ENCODE results near the gene TMCO6. TPM values are rescaled to one million over a fixed set of nuclear protein-coding genes. Genes with fewer than 3 reads are reported as not detected.
"Not testable (repeated sequence)": the region's sequence is repeated elsewhere in the genome, so short reads cannot be mapped to it uniquely, and the experiment has no call there.

Gene TMCO6
- polyA plus RNA-seq, 4 donors: 5.4 to 21.3 (median 9.9) TPM

DNA sequence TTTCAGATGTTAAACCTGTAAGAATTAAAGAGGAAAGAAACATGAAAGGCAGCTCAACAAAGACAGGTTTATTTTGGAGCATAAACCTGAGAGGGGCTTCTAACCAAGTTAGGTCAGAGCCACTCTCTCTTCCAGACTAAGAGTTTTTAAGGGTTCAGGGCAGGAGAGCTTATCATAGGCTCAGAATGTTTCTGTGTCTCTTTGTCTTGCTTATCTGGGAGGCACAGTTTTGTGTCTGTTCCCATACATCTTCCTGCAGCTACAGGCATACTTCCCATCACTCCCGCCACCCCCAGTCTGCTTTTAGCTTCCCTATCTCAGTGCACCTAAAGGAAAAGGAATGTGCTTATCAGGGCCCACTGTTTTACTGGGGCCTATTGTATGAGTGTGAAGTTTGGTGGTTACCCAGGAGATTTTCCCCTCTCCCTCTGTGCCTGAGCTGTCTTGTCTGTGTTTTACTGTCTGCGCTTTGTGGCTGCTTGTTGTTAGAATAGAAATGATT lies 28.2 kb upstream of the TMCO6 start:
- no peak for DNase-seq
- H3K4me3 ChIP-seq (ENCODE audit: low read depth in 1 of 3, low read length in 3 of 3): no peak overlapping the region
- H3K4me1 ChIP-seq (ENCODE audit: control insufficient read depth in 3 of 3, insufficient read depth in 2 of 3, low read depth in 1 of 3, low read length in 2 of 3): peaks cover 0 to 3% (median 0%) of the 10 kb centered on the region in 3 donors
- FAIRE-seq: no peak
- H3K36me3 ChIP-seq (ENCODE audit: control insufficient read depth in 3 of 3, insufficient read depth in 2 of 3, low read depth in 1 of 3, low read length in 3 of 3): no peaks in the 10 kb centered on the region
- H3K27me3 ChIP-seq (ENCODE audit: control insufficient read depth in 3 of 3, insufficient read depth in 3 of 3, low read length in 3 of 3): no peaks in the 10 kb centered on the region
- 78 to 86% (median 85%) methylated on average over 2 of the region's 2 CpGs for WGBS, 3 donors
- no peaks in the 10 kb centered on the region for H3K9me3 ChIP-seq (ENCODE audit: control insufficient read depth in 2 of 2, insufficient read depth in 1 of 2, low read depth in 1 of 2, low read length in 1 of 2)
- no peak overlapping the region for H3K27ac ChIP-seq (ENCODE audit: low read depth in 1 of 3, low read length in 2 of 3)

DNA sequence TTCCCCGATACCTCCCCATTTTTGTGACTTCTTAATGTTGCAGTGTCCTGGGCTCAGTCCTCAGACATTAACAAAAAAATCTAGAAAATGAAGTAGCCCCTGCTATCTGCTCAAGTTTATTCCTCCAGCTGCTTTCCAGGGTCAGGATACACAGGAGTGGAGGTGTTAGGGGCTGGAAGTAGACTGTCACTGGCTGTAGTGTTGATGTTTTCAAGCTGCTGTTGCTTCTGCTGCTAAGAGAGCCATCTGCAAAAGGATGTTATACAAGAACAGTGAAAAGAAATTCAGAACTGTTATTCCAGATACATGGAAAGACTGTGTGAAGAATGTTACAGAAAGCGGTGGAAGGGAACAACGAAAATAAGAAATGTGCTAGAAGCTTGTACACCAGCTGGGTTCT lies 16.9 kb upstream of the TMCO6 start:
- no peak for FAIRE-seq
- DNase-seq: no peak
- no peaks in the 10 kb centered on the region for H3K9me3 ChIP-seq (ENCODE audit: control insufficient read depth in 2 of 2, insufficient read depth in 1 of 2, low read depth in 1 of 2, low read length in 1 of 2)

DNA sequence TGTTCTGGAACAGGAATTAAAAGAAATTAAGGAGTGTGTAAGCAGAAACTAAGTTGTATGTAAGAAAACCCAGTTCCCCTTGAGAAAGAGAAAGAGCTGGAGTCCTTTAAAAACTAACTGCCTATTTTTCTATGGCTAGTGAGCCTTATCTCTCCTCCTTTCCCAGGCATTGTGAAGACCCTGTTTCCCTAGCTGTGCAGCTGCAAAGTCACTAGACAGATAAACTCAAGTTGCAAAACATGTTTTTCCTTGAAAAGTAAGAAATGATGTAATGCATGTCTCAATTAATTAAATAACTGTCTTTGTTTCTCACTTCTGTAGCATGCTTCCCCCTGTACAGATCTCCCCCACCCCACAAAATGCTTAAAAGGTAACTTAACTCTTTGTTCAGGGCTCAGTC lies 16.2 kb upstream of the TMCO6 start:
- not testable (repeated sequence) for H3K9me3 ChIP-seq (ENCODE audit: control insufficient read depth in 2 of 2, insufficient read depth in 1 of 2, low read depth in 1 of 2, low read length in 1 of 2); H3K27ac ChIP-seq (ENCODE audit: low read depth in 1 of 3, low read length in 2 of 3); DNase-seq; H3K4me1 ChIP-seq (ENCODE audit: control insufficient read depth in 3 of 3, insufficient read depth in 2 of 3, low read depth in 1 of 3, low read length in 2 of 3); FAIRE-seq; H3K4me3 ChIP-seq (ENCODE audit: low read depth in 1 of 3, low read length in 3 of 3); H3K36me3 ChIP-seq (ENCODE audit: control insufficient read depth in 3 of 3, insufficient read depth in 2 of 3, low read depth in 1 of 3, low read length in 3 of 3); H3K27me3 ChIP-seq (ENCODE audit: control insufficient read depth in 3 of 3, insufficient read depth in 3 of 3, low read length in 3 of 3)

More for the DNA sequence above, 16.9 kb upstream of the TMCO6 start:
- Histone ChIP-seq H3K27me3 (ENCODE audit: control insufficient read depth in 3 of 3, insufficient read depth in 3 of 3, low read length in 3 of 3) (no peaks in the 10 kb centered on the region), H3K36me3 (ENCODE audit: control insufficient read depth in 3 of 3, insufficient read depth in 2 of 3, low read depth in 1 of 3, low read length in 3 of 3) (no peaks in the 10 kb centered on the region), H3K4me1 (ENCODE audit: control insufficient read depth in 3 of 3, insufficient read depth in 2 of 3, low read depth in 1 of 3, low read length in 2 of 3) (no peaks in the 10 kb centered on the region), H3K27ac (ENCODE audit: low read depth in 1 of 3, low read length in 2 of 3) (no peak overlapping the region), H3K4me3 (ENCODE audit: low read depth in 1 of 3, low read length in 3 of 3) (no peak overlapping the region)
- 76 to 87% (median 84%) methylated on average over 3 of the region's 3 CpGs for WGBS, 3 donors

DNA sequence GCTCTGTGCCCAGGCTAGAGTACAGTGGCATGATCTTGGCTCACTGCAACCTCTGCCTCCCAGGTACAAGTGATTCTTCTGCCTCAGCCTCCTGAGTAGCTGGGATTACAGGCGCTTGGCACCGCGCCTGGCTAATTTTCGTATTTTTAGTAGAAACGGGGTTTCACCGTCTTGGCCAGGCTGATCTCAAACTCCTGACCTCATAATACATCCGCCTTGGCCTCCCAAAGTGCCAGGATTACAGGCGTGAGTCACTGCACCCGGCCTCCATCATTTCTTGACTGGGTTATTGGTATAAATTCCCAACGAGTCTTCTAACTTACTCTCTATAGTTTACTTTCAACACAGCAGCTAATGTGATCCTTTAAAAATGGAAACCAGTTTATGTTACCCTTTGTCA lies 14.4 kb upstream of the TMCO6 start:
- H3K9me3 ChIP-seq (ENCODE audit: control insufficient read depth in 2 of 2, insufficient read depth in 1 of 2, low read depth in 1 of 2, low read length in 1 of 2): peaks cover 0 to 11% of the 10 kb centered on the region in 2 donors
- H3K27me3 ChIP-seq (ENCODE audit: control insufficient read depth in 3 of 3, insufficient read depth in 3 of 3, low read length in 3 of 3); H3K4me1 ChIP-seq (ENCODE audit: control insufficient read depth in 3 of 3, insufficient read depth in 2 of 3, low read depth in 1 of 3, low read length in 2 of 3); H3K36me3 ChIP-seq (ENCODE audit: control insufficient read depth in 3 of 3, insufficient read depth in 2 of 3, low read depth in 1 of 3, low read length in 3 of 3); H3K4me3 ChIP-seq (ENCODE audit: low read depth in 1 of 3, low read length in 3 of 3); DNase-seq; FAIRE-seq; H3K27ac ChIP-seq (ENCODE audit: low read depth in 1 of 3, low read length in 2 of 3): not testable (repeated sequence)
- 87 to 88% (median 88%) methylated on average over 10 of the region's 10 CpGs for WGBS, 3 donors

DNA sequence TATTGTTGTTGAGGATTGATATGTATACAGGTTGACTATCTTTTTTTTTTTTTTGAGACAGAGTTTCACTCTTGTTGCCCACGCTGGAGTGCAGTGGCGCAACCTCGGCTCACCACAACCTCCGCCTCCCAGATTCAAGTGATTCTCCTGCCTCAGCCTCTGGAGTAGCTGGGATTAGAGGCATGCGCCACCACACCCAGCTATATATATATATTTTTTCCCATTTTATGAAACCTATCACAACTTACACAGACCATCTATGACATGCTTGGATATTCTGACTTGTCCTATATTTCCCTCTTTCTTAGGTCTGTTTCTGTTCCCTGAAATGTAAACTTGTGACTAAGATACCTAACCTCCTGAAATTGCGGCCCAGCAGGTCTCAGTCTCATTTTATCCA lies 11.3 kb upstream of the TMCO6 start:
- H3K4me1 ChIP-seq (ENCODE audit: control insufficient read depth in 3 of 3, insufficient read depth in 2 of 3, low read depth in 1 of 3, low read length in 2 of 3): peaks cover 0 to 4% (median 3%) of the 10 kb centered on the region in 3 donors
- no peak for FAIRE-seq
- no peaks in the 10 kb centered on the region for H3K36me3 ChIP-seq (ENCODE audit: control insufficient read depth in 3 of 3, insufficient read depth in 2 of 3, low read depth in 1 of 3, low read length in 3 of 3)
- H3K27ac ChIP-seq (ENCODE audit: low read depth in 1 of 3, low read length in 2 of 3): no peak overlapping the region
- H3K4me3 ChIP-seq (ENCODE audit: low read depth in 1 of 3, low read length in 3 of 3): no peak overlapping the region
- DNase-seq: no peak
- 88 to 94% (median 91%) methylated on average over 6 of the region's 6 CpGs for WGBS, 3 donors
- H3K27me3 ChIP-seq (ENCODE audit: control insufficient read depth in 3 of 3, insufficient read depth in 3 of 3, low read length in 3 of 3): peaks cover 0 to 22% (median 0%) of the 10 kb centered on the region in 3 donors
- H3K9me3 ChIP-seq (ENCODE audit: control insufficient read depth in 2 of 2, insufficient read depth in 1 of 2, low read depth in 1 of 2, low read length in 1 of 2): peaks cover 0 to 11% of the 10 kb centered on the region in 2 donors

DNA sequence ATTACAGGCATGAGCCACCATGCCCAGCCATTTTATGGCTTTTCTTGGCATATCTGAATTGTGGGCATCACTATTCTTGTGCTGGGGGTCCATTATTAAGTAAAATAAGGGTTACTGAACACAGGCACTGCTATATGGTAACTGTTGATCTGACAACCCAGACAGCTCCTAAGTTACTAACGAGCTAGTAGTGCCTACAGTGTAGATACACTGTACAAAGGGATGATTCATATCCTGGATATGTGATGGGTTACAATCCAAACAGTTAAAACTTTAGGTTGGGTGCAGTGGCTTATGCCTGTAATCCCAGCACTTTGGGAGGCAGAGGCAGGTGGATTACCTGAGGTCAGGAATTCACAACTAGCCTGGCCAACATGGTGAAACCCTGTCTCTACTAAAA lies 10.5 kb upstream of the TMCO6 start:
- 71 to 88% (median 80%) methylated on average over 1 of the region's 1 CpG for WGBS, 3 donors
- no peak for FAIRE-seq
- H3K9me3 ChIP-seq (ENCODE audit: control insufficient read depth in 2 of 2, insufficient read depth in 1 of 2, low read depth in 1 of 2, low read length in 1 of 2): peaks cover 0 to 11% of the 10 kb centered on the region in 2 donors

DNA sequence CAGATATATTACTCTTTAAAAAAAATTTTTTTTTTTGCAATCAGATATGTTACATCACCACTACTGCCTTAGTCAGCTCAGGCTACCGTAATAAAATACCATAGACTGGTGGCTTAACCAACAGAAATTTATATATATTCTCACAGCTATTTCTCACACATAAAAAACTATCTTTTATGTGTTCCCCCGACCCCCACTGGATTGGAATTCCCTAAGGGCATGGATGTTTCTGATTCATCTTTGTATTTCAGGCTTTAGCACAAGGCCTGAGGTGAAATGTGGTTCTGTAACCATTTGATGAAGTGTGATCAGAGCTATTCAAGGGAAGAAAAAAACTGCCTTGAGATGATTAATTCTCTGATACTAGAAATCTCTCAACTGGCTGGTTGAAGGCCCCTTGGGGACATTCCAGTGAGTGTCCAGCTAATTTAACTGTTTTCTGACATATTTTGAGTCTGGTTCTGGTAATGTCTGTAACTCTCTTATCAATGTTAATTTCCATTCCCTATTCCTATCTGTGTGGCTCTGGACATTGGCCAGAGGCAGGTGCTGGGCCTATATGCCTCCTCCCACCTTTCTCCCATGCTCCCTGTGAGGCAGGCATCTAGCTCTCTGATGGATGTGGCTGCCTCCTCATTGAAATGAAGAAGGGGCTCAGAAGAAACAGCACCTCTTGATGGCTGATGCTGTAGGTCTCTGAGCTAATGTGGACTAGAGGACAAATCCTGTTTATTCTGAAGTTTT lies 8.8 kb upstream of the TMCO6 start:
- Histone ChIP-seq H3K27me3 (ENCODE audit: control insufficient read depth in 3 of 3, insufficient read depth in 3 of 3, low read length in 3 of 3) (peaks cover 0 to 28% (median 0%) of the 10 kb centered on the region in 3 donors), H3K4me3 (ENCODE audit: low read depth in 1 of 3, low read length in 3 of 3) (no peak overlapping the region), H3K9me3 (ENCODE audit: control insufficient read depth in 2 of 2, insufficient read depth in 1 of 2, low read depth in 1 of 2, low read length in 1 of 2) (peaks cover 0 to 11% of the 10 kb centered on the region in 2 donors), H3K36me3 (ENCODE audit: control insufficient read depth in 3 of 3, insufficient read depth in 2 of 3, low read depth in 1 of 3, low read length in 3 of 3) (no peaks in the 10 kb centered on the region), H3K27ac (ENCODE audit: low read depth in 1 of 3, low read length in 2 of 3) (peak overlapping the region in 1 of 3 donors; percentile 27), H3K4me1 (ENCODE audit: control insufficient read depth in 3 of 3, insufficient read depth in 2 of 3, low read depth in 1 of 3, low read length in 2 of 3) (peaks cover 2 to 6% (median 6%) of the 10 kb centered on the region in 3 donors)
- 64 to 77% (median 68%) methylated on average over 2 of the region's 2 CpGs for WGBS, 3 donors
- FAIRE-seq (no peak), DNase-seq (no peak)

More for the DNA sequence above, 10.5 kb upstream of the TMCO6 start:
- Histone ChIP-seq H3K4me3 (ENCODE audit: low read depth in 1 of 3, low read length in 3 of 3) (no peak overlapping the region), H3K27me3 (ENCODE audit: control insufficient read depth in 3 of 3, insufficient read depth in 3 of 3, low read length in 3 of 3) (peaks cover 0 to 25% (median 0%) of the 10 kb centered on the region in 3 donors), H3K4me1 (ENCODE audit: control insufficient read depth in 3 of 3, insufficient read depth in 2 of 3, low read depth in 1 of 3, low read length in 2 of 3) (peaks cover 2 to 6% (median 6%) of the 10 kb centered on the region in 3 donors), H3K36me3 (ENCODE audit: control insufficient read depth in 3 of 3, insufficient read depth in 2 of 3, low read depth in 1 of 3, low read length in 3 of 3) (no peaks in the 10 kb centered on the region), H3K27ac (ENCODE audit: low read depth in 1 of 3, low read length in 2 of 3) (no peak overlapping the region)
- no peak for DNase-seq

DNA sequence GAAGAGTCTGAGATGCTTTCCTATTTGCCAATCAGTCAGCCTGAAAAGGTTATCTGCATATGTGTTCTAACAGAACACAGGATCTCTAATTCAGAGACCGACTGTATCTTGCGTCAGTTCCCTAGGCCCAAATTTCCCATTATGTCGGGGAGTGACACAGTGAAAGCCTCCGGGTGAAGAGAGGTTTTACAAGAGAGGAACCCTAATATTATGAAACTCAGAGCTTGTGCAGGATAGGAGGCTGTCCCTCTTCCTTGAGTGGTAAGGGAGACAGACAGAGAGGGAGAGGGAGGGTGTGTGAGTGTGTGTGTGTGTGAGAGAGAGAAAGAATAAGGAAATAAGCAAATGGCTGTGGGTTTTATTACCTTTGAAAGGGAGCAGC lies 8.2 kb upstream of the TMCO6 start:
- no peak for DNase-seq
- 87 to 93% (median 90%) methylated on average over 4 of the region's 4 CpGs for WGBS, 3 donors
- H3K4me1 ChIP-seq (ENCODE audit: control insufficient read depth in 3 of 3, insufficient read depth in 2 of 3, low read depth in 1 of 3, low read length in 2 of 3): peaks cover 2 to 6% (median 6%) of the 10 kb centered on the region in 3 donors
- no peaks in the 10 kb centered on the region for H3K36me3 ChIP-seq (ENCODE audit: control insufficient read depth in 3 of 3, insufficient read depth in 2 of 3, low read depth in 1 of 3, low read length in 3 of 3)
- no peak overlapping the region for H3K27ac ChIP-seq (ENCODE audit: low read depth in 1 of 3, low read length in 2 of 3)
- no peak overlapping the region for H3K4me3 ChIP-seq (ENCODE audit: low read depth in 1 of 3, low read length in 3 of 3)
- H3K27me3 ChIP-seq (ENCODE audit: control insufficient read depth in 3 of 3, insufficient read depth in 3 of 3, low read length in 3 of 3): peaks cover 0 to 28% (median 0%) of the 10 kb centered on the region in 3 donors
- peaks cover 0 to 11% of the 10 kb centered on the region in 2 donors for H3K9me3 ChIP-seq (ENCODE audit: control insufficient read depth in 2 of 2, insufficient read depth in 1 of 2, low read depth in 1 of 2, low read length in 1 of 2)
- no peak for FAIRE-seq

Measured in small intestine (tissue), 7 donors.